Mononuclear cell (primary cell): ENCODE measurements around the gene GOLGA8B. TPM values are rescaled to one million over a fixed set of nuclear protein-coding genes. Genes with fewer than 3 reads are reported as not detected.
"Not testable (repeated sequence)": the region's sequence is repeated elsewhere in the genome, so short reads cannot be mapped to it uniquely, and the experiment has no call there.

Experiments
- H3K27me3 ChIP-seq: 2 replicates; pipeline ENCODE4 v1.6.0; 2011; ENCODE audit warnings: low read length, control low read depth; ENCODE audit not compliant: insufficient read depth
- H3K4me1 ChIP-seq: 2 replicates; pipeline ENCODE4 v1.5.1; 2011; ENCODE audit warnings: mild to moderate bottlenecking, low read length, control low read depth; ENCODE audit not compliant: insufficient read depth
- H3K4me3 ChIP-seq: 2 replicates; pipeline ENCODE4 v1.5.1; 2011; ENCODE audit warnings: mild to moderate bottlenecking, low read length, moderate library complexity
- H3K9me3 ChIP-seq: 2 replicates; pipeline ENCODE4 v1.5.1; 2011; ENCODE audit warnings: low read depth, mild to moderate bottlenecking, control low read depth, low read length
- total RNA-seq: library from RNA; depleted of rRNA; stranded (reverse); fragments of >200 nt; gene quantifications from one replicate; pipeline ENCODE4 v1.2.3, GENCODE V29; 2012

The GOLGA8B gene
- total RNA-seq, 1 donor: 186 TPM

DNA sequence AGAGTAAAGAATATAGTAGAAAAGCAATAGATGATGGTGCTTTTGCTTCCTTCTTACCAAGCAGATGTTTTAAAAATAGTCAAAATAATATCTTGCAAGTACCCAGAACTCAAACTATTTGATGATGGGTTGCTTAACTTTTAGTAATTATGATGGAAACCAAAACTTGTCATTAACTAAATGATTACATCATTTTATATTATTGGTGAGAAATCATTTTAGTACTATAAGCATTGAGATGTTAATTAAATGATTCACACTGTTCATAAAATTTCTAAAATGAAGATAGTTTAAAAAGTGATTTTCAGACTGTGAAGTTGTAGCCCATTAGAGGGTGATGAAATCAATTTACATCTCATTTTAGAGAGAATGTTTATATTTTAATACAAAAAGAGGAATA lies 24.4 kb upstream of the GOLGA8B start:
- no peaks in the 10 kb centered on the region for H3K9me3 ChIP-seq
- no peaks in the 10 kb centered on the region for H3K27me3 ChIP-seq
- H3K4me1 ChIP-seq: peaks cover 6% of the 10 kb centered on the region
- no peak overlapping the region for H3K4me3 ChIP-seq

DNA sequence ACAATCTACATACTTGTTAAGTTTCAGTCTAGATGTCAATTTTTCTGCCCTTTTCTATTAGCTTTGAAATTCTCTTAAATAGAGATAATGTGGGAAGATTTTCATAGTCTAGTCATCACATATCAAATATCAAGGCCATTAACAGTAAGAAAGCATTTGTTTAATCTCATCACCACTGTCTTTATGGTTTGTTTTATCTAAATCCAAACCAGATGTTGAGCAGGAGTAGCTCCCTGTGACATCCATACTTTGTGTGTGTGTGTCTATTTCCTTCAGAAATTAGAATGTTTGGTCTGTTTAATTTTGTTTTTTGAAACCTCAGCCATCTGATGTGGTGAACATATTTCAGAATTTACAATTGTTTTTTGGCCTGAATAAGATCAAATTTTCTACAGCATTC lies 23.1 kb upstream of the GOLGA8B start:
- no peaks in the 10 kb centered on the region for H3K9me3 ChIP-seq
- H3K4me3 ChIP-seq: no peak overlapping the region
- peaks cover 4% of the 10 kb centered on the region for H3K27me3 ChIP-seq
- H3K4me1 ChIP-seq: peaks cover 6% of the 10 kb centered on the region

- H3K27me3 ChIP-seq: peaks cover 4% of the 10 kb centered on the region
- no peak overlapping the region for H3K4me3 ChIP-seq
- H3K4me1 ChIP-seq: peaks cover 6% of the 10 kb centered on the region
- no peaks in the 10 kb centered on the region for H3K9me3 ChIP-seq
Observed at GRCh38 chr15:34606131-34606530, 22.7 kb upstream of the GOLGA8B start.

DNA sequence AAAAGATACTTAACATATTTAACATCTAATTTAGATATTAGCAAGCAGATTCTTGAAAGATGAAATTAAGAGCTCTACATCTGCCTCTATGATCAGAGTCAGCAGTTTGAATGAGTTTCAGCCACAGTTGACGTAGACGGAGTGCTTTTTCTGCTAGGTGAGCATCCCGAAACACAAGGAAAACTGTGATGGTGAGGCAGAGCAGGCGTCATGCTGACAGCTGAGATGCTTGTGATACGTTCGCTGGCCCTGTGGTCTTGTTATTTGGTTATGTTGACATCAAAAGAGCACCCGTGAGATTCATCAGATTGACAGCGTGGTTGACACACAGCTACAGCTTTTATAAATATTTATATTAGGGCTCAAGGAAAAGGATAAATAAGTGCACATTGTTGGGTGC lies 19.6 kb upstream of the GOLGA8B start:
- H3K4me3 ChIP-seq: no peak overlapping the region
- peaks cover 6% of the 10 kb centered on the region for H3K27me3 ChIP-seq
- H3K9me3 ChIP-seq: no peaks in the 10 kb centered on the region
- H3K4me1 ChIP-seq: no peaks in the 10 kb centered on the region

GRCh38 chr15:34600923-34601322 lies 17.5 kb upstream of the GOLGA8B start:
- Histone ChIP-seq H3K4me1 (no peaks in the 10 kb centered on the region), H3K4me3 (no peak overlapping the region), H3K27me3 (peaks cover 8% of the 10 kb centered on the region), H3K9me3 (no peaks in the 10 kb centered on the region)

GRCh38 chr15:34598799-34599585 lies 15.5 kb upstream of the GOLGA8B start:
- no peak overlapping the region for H3K4me3 ChIP-seq
- no peaks in the 10 kb centered on the region for H3K9me3 ChIP-seq
- no peaks in the 10 kb centered on the region for H3K4me1 ChIP-seq
- H3K27me3 ChIP-seq: peaks cover 8% of the 10 kb centered on the region

DNA sequence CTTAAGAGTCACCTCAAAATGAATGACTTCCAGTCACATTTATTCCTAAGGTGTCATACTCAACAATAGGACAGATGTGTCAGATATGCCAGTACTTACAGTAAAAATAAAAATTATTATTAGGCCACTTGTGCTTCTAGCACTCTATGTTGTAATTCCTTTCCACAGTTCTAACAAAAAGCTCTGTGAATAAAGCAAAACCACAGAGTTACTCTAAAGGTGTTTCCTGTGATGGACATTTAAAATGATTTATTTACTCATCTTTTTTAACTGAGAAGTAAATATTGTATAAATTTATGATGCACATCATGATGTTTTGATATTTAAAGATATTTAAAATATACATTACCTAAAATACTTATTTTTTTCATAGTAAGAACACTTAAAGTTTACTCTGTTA lies 13.9 kb upstream of the GOLGA8B start:
- Histone ChIP-seq H3K27me3 (peaks cover 8% of the 10 kb centered on the region), H3K9me3 (no peaks in the 10 kb centered on the region), H3K4me3 (no peak overlapping the region), H3K4me1 (no peaks in the 10 kb centered on the region)

DNA sequence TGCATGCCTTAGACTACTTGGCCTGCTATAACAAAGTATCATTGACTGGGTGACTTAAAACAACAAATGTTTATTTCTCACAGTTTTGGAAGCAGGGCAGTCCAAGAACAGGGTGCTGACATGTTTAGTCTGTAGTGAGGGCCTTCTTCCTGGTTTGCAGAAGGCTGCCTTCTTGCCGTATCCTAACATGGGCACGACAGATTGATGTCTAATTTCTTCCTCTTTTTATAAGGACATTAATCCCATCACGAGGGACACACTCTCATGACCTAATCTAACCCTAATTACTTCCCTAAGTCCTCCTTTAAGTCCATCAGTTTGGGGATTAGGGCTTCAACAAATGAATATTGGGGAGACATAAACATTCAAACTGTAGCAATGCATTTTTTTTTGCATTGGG lies 10.9 kb upstream of the GOLGA8B start:
- Histone ChIP-seq H3K9me3 (no peaks in the 10 kb centered on the region), H3K27me3 (peaks cover 3% of the 10 kb centered on the region), H3K4me3 (no peak overlapping the region), H3K4me1 (no peaks in the 10 kb centered on the region)

DNA sequence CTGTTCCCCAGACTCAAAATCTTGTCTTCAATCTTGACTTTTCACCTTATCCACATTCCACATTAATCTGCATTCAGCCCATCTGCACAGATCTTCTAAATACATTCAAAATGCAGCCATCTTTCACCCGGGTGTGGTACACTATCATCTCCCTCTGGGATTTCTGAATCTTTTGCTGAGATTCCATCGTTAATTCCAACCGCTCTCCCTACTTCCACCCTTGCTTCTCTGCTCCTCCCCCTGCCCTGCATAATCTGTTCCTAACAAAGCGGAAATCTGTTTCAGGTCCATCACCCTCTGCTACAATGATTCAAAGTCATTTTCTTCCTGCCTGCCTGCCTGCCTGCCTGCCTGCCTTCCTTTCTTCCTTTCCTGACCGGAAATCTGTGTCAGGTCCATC lies 7.9 kb upstream of the GOLGA8B start:
- Histone ChIP-seq H3K4me1 (peaks cover 3% of the 10 kb centered on the region), H3K9me3 (no peaks in the 10 kb centered on the region), H3K27me3 (no peaks in the 10 kb centered on the region), H3K4me3 (no peak overlapping the region)

DNA sequence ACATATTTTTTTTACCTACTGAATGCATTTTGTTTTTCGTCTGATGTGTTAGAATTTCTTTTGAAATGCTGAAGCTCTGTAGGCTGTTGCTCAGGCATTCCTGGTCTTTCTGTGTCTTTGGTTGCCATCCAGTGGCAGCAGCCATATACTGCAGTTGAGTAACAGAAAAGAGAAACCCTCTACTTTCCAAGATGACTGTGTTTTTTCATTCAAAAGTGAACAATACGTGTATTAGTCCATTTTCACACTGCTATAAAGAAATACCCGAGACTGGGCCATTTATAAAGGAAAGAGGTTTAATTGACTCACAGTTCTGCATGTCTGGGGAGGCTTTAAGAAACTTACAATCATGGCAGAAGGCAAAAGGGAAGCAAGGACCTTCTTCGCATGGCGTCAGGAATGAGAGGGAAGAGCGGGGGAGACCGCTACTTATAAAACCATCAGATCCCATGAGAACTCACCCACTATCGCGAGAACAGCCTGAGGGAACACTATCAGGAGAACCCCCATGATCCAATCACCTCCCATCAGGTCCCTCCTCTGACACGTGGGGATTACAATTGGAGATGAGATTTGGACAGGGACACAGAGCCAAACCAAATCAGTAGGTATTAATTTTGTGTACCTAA lies 4.7 kb upstream of the GOLGA8B start:
- Histone ChIP-seq H3K9me3 (no peaks in the 10 kb centered on the region), H3K4me3 (no peak overlapping the region), H3K4me1 (peaks cover 10% of the 10 kb centered on the region), H3K27me3 (peaks cover 13% of the 10 kb centered on the region)

GRCh38 chr15:34585966-34586365 lies 2.5 kb upstream of the GOLGA8B start:
- Histone ChIP-seq H3K4me1 (peaks cover 22% of the 10 kb centered on the region), H3K27me3 (peaks cover 13% of the 10 kb centered on the region)
- not testable (repeated sequence) for H3K4me3 ChIP-seq, H3K9me3 ChIP-seq

DNA sequence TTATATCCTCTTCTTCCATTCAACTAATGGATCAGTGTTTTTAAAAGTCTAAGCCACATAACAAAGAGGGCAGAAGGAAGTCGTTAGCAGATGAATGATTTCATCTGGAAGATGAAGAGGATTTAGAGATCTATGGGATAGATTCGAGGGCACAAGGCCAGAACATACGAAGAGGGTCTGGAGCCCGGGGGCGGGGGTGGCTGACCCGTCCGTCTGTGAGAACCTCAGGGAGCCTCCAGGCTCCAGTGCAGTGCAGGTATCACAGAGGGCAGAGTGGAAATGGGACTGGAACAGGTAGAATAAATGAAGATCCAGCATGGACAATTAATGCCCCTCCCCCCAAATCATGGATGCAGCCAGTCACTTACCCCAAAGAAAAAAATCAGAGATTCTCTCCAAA lies 1.5 kb upstream of the GOLGA8B start:
- H3K4me1 ChIP-seq: peaks cover 22% of the 10 kb centered on the region
- no peak overlapping the region for H3K4me3 ChIP-seq
- no peaks in the 10 kb centered on the region for H3K9me3 ChIP-seq
- peaks cover 13% of the 10 kb centered on the region for H3K27me3 ChIP-seq

- H3K27me3 ChIP-seq: peaks cover 13% of the 10 kb centered on the region
- no peak overlapping the region for H3K4me3 ChIP-seq
Observed at GRCh38 chr15:34584330-34584668, 848 bp upstream of the GOLGA8B start.

GRCh38 chr15:34582461-34583371 lies 735 bp downstream of the GOLGA8B start:
- Histone ChIP-seq H3K27me3 (peaks cover 13% of the 10 kb centered on the region), H3K4me1 (peaks cover 19% of the 10 kb centered on the region), H3K4me3 (peak overlapping the region; percentile 59), H3K9me3 (no peaks in the 10 kb centered on the region)

More at GRCh38 chr15:34584330-34584668, 848 bp upstream of the GOLGA8B start:
- no peaks in the 10 kb centered on the region for H3K9me3 ChIP-seq
- peaks cover 22% of the 10 kb centered on the region for H3K4me1 ChIP-seq
